B cell (primary cell): ENCODE data around the gene CDC34.

Experiments used
- EZH2 ChIP-seq: IDR thresholded peaks from 2 replicates; pipeline ENCODE4 v1.6.1; 2012; ENCODE audit warnings: borderline replicate concordance, low read depth, mild to moderate bottlenecking, moderate library complexity, low read length; ENCODE audit not compliant: insufficient read depth, poor library complexity, severe bottlenecking
- TF ChIP-seq, protein P1 (sequence below): fragments of 200-600 bp; IDR thresholded peaks from one replicate; pipeline ENCODE4 v1.8.0; 2022; ENCODE audit warnings: antibody characterized with exemption, mild to moderate bottlenecking

DNA sequence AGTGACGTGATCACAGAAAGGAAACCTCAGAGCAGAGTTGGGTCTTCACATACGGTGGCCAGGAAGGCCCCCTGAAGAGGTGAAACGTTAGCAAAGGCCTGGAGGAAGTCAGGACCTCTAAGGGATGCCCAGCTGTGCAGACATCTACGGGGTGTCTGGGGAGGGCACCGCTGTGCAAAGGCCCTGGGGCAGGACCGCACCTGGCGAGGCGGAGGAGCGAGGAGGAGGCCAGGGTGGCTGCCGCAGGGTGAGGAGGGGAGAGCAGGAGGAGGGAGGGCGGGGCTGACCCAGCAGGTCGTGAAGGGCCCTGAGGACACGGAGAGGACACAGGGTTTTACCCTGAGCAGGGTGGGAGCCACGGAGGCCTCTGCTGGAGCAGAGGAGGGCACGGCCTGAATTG, 47.1 kb upstream of the CDC34 start:
- TF ChIP-seq, protein P1, sequence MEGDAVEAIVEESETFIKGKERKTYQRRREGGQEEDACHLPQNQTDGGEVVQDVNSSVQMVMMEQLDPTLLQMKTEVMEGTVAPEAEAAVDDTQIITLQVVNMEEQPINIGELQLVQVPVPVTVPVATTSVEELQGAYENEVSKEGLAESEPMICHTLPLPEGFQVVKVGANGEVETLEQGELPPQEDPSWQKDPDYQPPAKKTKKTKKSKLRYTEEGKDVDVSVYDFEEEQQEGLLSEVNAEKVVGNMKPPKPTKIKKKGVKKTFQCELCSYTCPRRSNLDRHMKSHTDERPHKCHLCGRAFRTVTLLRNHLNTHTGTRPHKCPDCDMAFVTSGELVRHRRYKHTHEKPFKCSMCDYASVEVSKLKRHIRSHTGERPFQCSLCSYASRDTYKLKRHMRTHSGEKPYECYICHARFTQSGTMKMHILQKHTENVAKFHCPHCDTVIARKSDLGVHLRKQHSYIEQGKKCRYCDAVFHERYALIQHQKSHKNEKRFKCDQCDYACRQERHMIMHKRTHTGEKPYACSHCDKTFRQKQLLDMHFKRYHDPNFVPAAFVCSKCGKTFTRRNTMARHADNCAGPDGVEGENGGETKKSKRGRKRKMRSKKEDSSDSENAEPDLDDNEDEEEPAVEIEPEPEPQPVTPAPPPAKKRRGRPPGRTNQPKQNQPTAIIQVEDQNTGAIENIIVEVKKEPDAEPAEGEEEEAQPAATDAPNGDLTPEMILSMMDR = no peak
- no peak for TF ChIP-seq EZH2
